Heart left ventricle (tissue), 16 donors: Measurements from ENCODE around the gene ANKRD9. TPM values are rescaled to one million over a fixed set of nuclear protein-coding genes. Genes with fewer than 3 reads are reported as not detected.

ENCODE experiments used
- ATAC-seq, 4 donors: fragments of 200-7000 bp; cut with Tn5 transposase; one replicate each; pipeline ENCODE4 v1.9.1; 2020 to 2022; ENCODE audit warnings: moderate library complexity in 4 of 4, mild to moderate bottlenecking in 3 of 4, moderate number of reproducible peaks in 1 of 4
- DNase-seq, 5 donors: peaks; one replicate each; pipeline ENCODE4 v3.0.0-alpha.2; 2020
- H3K27ac ChIP-seq, 12 donors: fragments of 200-600 bp; sonication (generic) in 4 of 12; one replicate each; pipeline versions ENCODE4 v1.5.0 to v1.8.0; 2016 to 2022; ENCODE audit warnings: mild to moderate bottlenecking in 2 of 12
- H3K27me3 ChIP-seq, 9 donors: fragments of 200-600 bp; sonication (generic) in 2 of 9; one replicate each; pipeline versions ENCODE4 v1.5.1 to v1.8.0; 2016 to 2022; ENCODE audit warnings: mild to moderate bottlenecking in 3 of 9
- H3K36me3 ChIP-seq, 9 donors: fragments of 200-600 bp; sonication (generic) in 2 of 9; one replicate each; pipeline versions ENCODE4 v1.5.0 to v1.8.0; 2018 to 2022; ENCODE audit warnings: mild to moderate bottlenecking in 2 of 9
- H3K4me1 ChIP-seq, 12 donors: fragments of 200-600 bp; sonication (generic) in 4 of 12; one replicate each; pipeline versions ENCODE4 v1.5.0 to v1.8.0; 2016 to 2022; ENCODE audit warnings: mild to moderate bottlenecking in 3 of 12
- H3K4me3 ChIP-seq, 12 donors: fragments of 200-600 bp; sonication (generic) in 4 of 12; one replicate each; pipeline versions ENCODE4 v1.5.0 to v1.8.0; 2017 to 2022; ENCODE audit warnings: mild to moderate bottlenecking in 9 of 12, moderate library complexity in 4 of 12
- H3K9me3 ChIP-seq, 12 donors: fragments of 200-600 bp; sonication (generic) in 4 of 12; one replicate each; pipeline versions ENCODE4 v1.5.0 to v1.8.0; 2016 to 2022; ENCODE audit warnings: mild to moderate bottlenecking in 1 of 12
- CTCF ChIP-seq, 12 donors: fragments of 200-600 bp; sonication (generic) in 4 of 12; IDR thresholded peaks; one replicate each; pipeline versions ENCODE4 v1.5.0 to v1.8.0; 2018 to 2022; ENCODE audit warnings: antibody characterized with exemption in 12 of 12, mild to moderate bottlenecking in 5 of 12
- POLR2A ChIP-seq, 2 donors: fragments of 450-650 bp; IDR thresholded peaks; one replicate each; pipeline ENCODE4 v1.6.1; 2017; ENCODE audit warnings: antibody characterized with exemption in 2 of 2, mild to moderate bottlenecking in 2 of 2, moderate library complexity in 2 of 2
- WGBS, 4 donors: extraction: QIAGEN DNeasy Blood & Tissue Kit in 2 of 4; methylation state at CpG; one replicate each; pipeline versions ENCODE4 v1.1.5 to v1.1.7; 2013 to 2018; 5-methylcytosine and 5-hydroxymethylcytosine counted together
- intact Hi-C, 10 donors: fragments of 100-400 bp; cut with DNase I; formaldehyde crosslinking; loops; one replicate each; pipeline versions ENCODE4 v1.11.1 to v1.14.2; 2022
- polyA plus RNA-seq, 2 donors: library from polyadenylated mRNA; stranded (reverse); fragments of 200-250 nt; gene quantifications; one replicate each; pipeline ENCODE4 v1.2.3, GENCODE V29; 2013
- total RNA-seq, 9 donors: library from RNA; depleted of rRNA in 2 of 9; stranded (reverse); fragments of >200 nt in 2 of 9; fragmentation: NEBNext Ultra II Directional in 3 of 9; extraction: Animal tissue kit (Norgen Biotek cat#: 25700) in 3 of 9; gene quantifications; one replicate each; pipeline versions ENCODE4 v1.1.0 to v1.2.4, GENCODE V29; 2016 to 2023
- donor health status: ischemic (EF 13 %, LVEDD 7.1; RV severe dilation, severe dysfunction).
- donor health status: healthy with polysubstance abuse.
- donor health status: DM: no; HTN: yes; CAD: no.
- donor health status: DM: no; HTN: no; CAD: no.
- donor health status: ischemic (EF 25% LVEDD 6.9; RV normal size, moderate dysfunction).
- donor health status: ischemic (EF 25% LVEDD 5.7; RV mildly dilated, moderate dysfunction).
- donor health status: healthy.
- donor health status: DM: yes; HTN: yes; CAD: no.
- donor health status: ischemic (EF 35%, LVEDD 5.7; RV mildly dilated, moderate dysfunction).
- donor health status: nonischemic (EF 11% LVEDD 7.7; RV severe dilation, severe dysfunction).
- donor health status: DM: yes; HTN: yes; CAD: no.
- donor health status: PGD.
- donor health status: ischemic (EF 29% LVEDD 5.4; RV normal size, mild dysfunction).
- donor health status: nonischemic (EF 23%, LVEDD 6.1; RV moderate dilation, normal function).

The ANKRD9 gene
- total and polyA plus RNA-seq, 11 donors, result 42.2 to 271 (median 126) TPM

- DNase-seq, result no peak
- Histone ChIP-seq H3K4me3 (no peak overlapping the region), H3K9me3 (no peaks in the 10 kb centered on the region), H3K27me3 (no peaks in the 10 kb centered on the region), H3K4me1 (peaks cover 0 to 32% (median 16%) of the 10 kb centered on the region in 12 donors), H3K27ac (no peak overlapping the region), H3K36me3 (peaks cover 0 to under 1% (median 0%) of the 10 kb centered on the region in 9 donors)
- WGBS, 4 donors, result 87 to 95% (median 89%) methylated on average over 11 of the region's 11 CpGs
- TF ChIP-seq POLR2A (IDR thresholded peaks at IDR 0.05) (no peak), CTCF (IDR thresholded peaks at IDR 0.05) (no peak)
- intact Hi-C loops, result loop anchor here in 3 of 10 donors (10.0 kb wide), 2 partner anchors 148 to 188 kb away; partner anchors contain the start of genes CINP (in 3 of the 3) and TECPR2 (in 3 of the 3)
- ATAC-seq, result no peak
Observed at GRCh38 chr14:102512793-102513300, 3.3 kb upstream of the ANKRD9 start.

- no peaks in the 10 kb centered on the region for H3K27me3 ChIP-seq
- DNase-seq, result no peak
- intact Hi-C loops, result loop anchor here in 3 of 10 donors (10.0 kb wide), 2 partner anchors 147 to 187 kb away; partner anchors contain the start of genes CINP (in 3 of the 3) and TECPR2 (in 3 of the 3)
- WGBS, 4 donors, result 82 to 93% (median 90%) methylated on average over 4 to 5 of the region's 5 CpGs
- H3K36me3 ChIP-seq, result peaks cover 0 to 14% (median 5%) of the 10 kb centered on the region in 9 donors
- peak overlapping the region in 2 of 12 donors; percentile 93 to 97 for H3K27ac ChIP-seq
- H3K4me3 ChIP-seq, result no peak overlapping the region
- peaks cover 0 to 30% (median 16%) of the 10 kb centered on the region in 12 donors for H3K4me1 ChIP-seq
- ATAC-seq, result no peak
- no peaks in the 10 kb centered on the region for H3K9me3 ChIP-seq
- TF ChIP-seq POLR2A (IDR thresholded peaks at IDR 0.05), result no peak
- TF ChIP-seq CTCF (IDR thresholded peaks at IDR 0.05), result no peak
Observed at GRCh38 chr14:102511538-102511937, 2.0 kb upstream of the ANKRD9 start.

- ATAC-seq (peak in 3 of 4 donors; percentile 12 to 43 (median 23)), DNase-seq (peak in 2 of 5 donors; percentile 60 to 78)
- Histone ChIP-seq H3K27ac (peak overlapping the region in 11 of 12 donors; percentile 81 to 97 (median 93)), H3K9me3 (no peaks in the 10 kb centered on the region), H3K4me3 (peak overlapping the region in 9 of 12 donors; percentile 57 to 90 (median 72)), H3K27me3 (no peaks in the 10 kb centered on the region), H3K36me3 (peaks cover 0 to 19% (median 11%) of the 10 kb centered on the region in 9 donors), H3K4me1 (peaks cover 0 to 33% (median 13%) of the 10 kb centered on the region in 12 donors)
- TF ChIP-seq POLR2A (IDR thresholded peaks at IDR 0.05) (no peak), CTCF (IDR thresholded peaks at IDR 0.05) (no peak)
- WGBS, 4 donors, result 69 to 78% (median 74%) methylated on average over 16 to 19 of the region's 19 CpGs
- intact Hi-C loops, result loop anchor here in 3 of 10 donors (10.0 kb wide), 2 partner anchors 146 to 186 kb away; partner anchors contain the start of genes CINP (in 3 of the 3) and TECPR2 (in 3 of the 3)
Observed at GRCh38 chr14:102510616-102511520, 1.3 kb upstream of the ANKRD9 start.
